GM18526 (cell line): Measurements from ENCODE around the gene DPYSL4.

Source experiments
- POLR2A ChIP-seq: IDR thresholded peaks from 3 replicates; pipeline ENCODE4 v1.6.1; 2011; ENCODE audit not compliant: insufficient read length; ENCODE audit errors: extremely low read depth

The DPYSL4 gene

GRCh38 chr10:132229834-132230556 is 43.2 kb downstream of the DPYSL4 start:
- TF ChIP-seq POLR2A, result no peak

DNA sequence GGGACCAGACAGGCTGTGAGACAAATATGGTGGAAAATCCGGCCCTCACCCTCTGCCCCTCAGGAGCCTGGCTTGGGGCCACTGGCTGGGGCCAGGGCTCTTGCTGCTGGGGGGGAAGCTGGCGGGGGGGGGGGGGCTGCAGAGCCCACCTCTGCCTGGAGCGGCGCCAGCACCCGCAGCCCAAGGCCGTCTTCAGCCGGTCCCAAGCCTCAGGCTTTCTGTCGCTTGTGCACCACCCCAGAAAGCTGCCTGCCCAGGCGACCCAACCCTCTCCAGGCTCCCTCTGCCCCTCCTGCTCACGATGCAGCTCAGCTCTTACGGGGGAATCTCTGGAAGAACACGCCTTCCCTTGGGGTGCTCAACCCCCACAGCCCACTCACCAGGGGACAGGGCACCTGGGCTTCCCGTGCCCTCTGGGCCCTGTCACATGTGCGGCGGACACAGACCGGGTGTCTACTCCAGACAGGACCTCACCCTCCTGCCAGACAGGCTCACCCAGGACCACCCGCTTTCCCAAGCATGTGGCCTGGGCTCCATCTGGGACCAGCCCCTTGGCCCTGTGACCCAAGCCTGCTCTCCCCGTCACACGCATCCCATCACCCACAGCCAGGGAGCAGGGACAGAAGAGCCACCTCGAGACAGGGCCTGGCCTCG is 43.9 kb downstream of the DPYSL4 start:
- no peak for TF ChIP-seq POLR2A

DNA sequence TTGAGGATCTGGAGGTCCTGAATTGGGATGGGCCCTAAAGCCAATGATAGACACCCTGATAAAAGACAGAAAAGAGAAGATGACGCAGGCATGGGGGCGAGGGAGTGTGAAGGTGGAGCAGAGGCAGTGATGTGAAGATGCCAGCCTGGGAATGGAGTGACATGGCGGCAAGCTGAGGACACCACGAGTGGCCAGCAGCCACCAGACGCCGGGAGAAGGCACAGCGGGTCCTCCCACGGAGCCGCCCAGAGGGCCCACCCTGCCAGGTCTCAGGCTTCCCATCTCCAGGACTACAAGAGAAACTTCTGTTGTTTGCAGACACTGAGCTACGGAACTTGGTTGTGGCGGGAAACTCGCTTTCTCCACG is 44.9 kb downstream of the DPYSL4 start:
- TF ChIP-seq POLR2A, result no peak

GRCh38 chr10:132232023-132232951 is 45.5 kb downstream of the DPYSL4 start:
- TF ChIP-seq POLR2A, result no peak

GRCh38 chr10:132232981-132233380 is 46.2 kb downstream of the DPYSL4 start:
- TF ChIP-seq POLR2A, result no peak

- TF ChIP-seq POLR2A, result no peak
Observed at GRCh38 chr10:132233501-132234085, 46.8 kb downstream of the DPYSL4 start.

DNA sequence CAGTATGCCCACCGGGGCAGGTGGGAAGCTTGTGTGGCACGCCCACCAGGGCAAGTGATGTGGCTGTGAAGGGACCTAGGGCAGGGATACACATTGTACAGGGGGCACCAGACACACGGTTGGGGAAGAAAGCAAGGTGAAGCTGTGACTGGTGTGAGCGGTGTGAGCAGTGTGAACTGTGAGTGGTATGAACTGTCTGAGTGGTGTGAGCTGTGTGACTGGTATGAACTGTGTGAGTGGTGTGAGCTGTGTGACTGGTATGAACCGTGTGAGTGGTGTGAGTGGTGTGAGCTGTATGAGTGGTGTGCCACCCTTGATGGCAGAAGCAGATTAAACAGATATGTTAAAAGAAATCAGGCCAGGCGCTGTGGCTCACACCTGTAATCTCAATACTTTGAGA is 48.1 kb downstream of the DPYSL4 start:
- TF ChIP-seq POLR2A, result no peak

DNA sequence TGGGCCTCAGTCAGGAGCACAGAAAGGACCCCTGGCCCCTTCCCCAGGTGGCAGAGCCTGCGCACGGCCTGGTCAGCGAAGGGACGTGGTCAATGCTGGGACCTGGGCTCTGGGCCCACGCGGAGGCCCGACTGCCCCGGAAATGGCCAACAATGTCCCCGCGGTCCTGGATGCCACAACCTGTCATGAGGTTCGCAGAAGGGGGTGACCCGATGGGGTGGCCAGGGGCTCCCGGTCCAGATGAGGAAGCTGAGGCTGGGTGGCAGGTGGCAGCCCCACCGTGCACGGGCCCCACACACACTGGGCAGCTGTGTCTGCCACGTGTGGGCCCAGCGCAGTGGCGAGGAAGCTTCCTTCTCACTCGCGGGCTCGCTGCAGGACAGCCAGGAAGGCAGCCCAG is 49.4 kb downstream of the DPYSL4 start:
- TF ChIP-seq POLR2A, result no peak

- TF ChIP-seq POLR2A, result no peak
Observed at GRCh38 chr10:132236881-132237280, 50.1 kb downstream of the DPYSL4 start.

- no peak for TF ChIP-seq POLR2A
Observed at GRCh38 chr10:132237396-132237795, 50.6 kb downstream of the DPYSL4 start.

DNA sequence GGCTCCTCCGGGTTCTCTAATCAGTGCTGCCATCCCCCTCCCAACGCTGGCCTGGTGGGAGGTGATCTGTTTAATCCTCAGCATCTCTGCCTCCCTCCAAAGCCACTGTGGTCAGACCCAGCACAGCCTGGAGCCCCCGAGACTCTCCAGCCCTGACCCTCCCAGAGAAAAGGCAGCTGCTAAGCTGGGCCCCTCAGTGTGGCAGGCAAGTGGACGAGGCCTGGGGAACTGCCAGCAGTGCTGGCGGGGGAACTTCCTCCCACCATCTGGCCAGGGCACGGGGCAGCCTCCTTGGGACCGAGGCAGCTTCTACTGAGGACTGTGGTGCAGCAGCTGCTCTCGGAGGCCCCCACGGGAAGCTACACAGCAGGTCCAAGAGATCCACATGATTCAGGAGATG is 51.1 kb downstream of the DPYSL4 start:
- TF ChIP-seq POLR2A, result no peak

GRCh38 chr10:132238371-132239125 is 51.8 kb downstream of the DPYSL4 start:
- TF ChIP-seq POLR2A, result no peak

DNA sequence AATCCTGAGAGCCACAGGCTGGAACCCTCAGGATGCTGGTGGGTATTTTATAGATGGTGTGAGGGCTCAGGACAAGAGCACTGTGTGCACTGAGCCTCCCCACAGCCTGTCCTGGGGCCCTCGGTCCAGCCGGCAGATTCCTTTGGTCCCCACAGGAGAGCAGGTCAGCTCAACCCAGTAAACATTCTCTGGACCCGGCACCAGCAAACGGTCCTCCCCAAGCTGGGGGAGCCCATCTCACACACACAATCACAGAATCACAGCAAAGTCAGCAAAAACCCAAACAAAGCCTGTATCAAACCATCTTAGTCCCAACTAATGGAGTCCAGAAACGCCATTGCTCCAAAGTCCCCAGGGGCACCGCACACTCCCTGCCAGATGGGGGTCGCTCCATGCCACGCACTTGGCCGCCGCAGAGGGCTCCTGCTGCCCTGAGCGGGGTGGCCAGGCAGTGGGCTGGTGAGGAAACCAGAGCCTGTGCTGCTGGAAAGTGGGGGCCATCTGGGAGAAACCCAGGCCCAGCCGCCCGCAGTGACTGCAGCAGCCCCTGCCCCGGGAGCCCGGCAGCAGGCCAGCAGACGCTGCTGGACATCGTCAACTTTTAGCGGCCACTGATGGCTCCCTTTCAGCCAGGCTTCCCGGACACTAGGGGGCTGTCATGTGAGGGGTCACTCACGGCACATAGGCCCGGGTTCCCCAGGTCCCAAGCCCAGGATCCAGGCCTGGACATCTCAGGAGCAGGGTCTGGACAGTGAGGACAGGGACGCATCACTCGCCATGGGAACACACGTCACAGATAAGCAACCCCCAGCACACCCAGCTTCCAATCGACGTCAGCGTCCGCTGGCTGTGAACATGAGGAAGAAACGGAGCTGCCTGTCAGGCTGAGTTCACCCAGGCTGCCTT is 52.6 kb downstream of the DPYSL4 start:
- no peak for TF ChIP-seq POLR2A

- TF ChIP-seq POLR2A, result no peak
Observed at GRCh38 chr10:132240156-132240555, 53.4 kb downstream of the DPYSL4 start.
